NCI-H187 (cell line): ENCODE data around the gene CFAP299.
"Not testable (repeated sequence)": the region's sequence is repeated elsewhere in the genome, so short reads cannot be mapped to it uniquely, and the experiment has no call there.

ENCODE experiments used
- DNase-seq, 2 experiments: peaks; one replicate each; lab custom pipeline; 2025; lab: John Stamatoyannopoulos, UW

The CFAP299 gene

GRCh38 chr4:80331693-80332092 lies 3.8 kb upstream of the CFAP299 start:
- DNase-seq = no peak

GRCh38 chr4:80333121-80333520 lies 2.4 kb upstream of the CFAP299 start:
- DNase-seq = no peak

- no peak for DNase-seq
Observed at GRCh38 chr4:80334568-80334967, 962 bp upstream of the CFAP299 start.

- DNase-seq = no peak
Observed at GRCh38 chr4:80335226-80335553, 340 bp upstream of the CFAP299 start.

DNA sequence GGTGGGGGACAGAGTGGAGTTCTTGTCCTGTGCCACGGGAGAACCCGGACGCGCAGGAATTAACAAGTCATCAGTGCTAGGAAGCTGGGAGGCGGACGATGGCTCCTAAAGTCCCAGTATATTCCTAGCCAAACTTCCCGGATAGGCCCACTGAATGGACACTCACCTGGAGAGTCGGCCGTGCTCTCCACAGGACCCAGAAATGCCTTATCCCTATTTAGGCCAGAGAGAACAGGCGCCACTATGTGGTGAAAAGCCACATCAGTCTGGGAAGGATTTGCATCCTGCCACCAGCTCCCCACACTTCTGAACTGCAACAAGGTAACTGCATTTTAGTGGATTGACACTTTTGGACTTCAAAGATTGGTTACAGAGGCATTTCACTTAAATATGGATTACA lies 1.1 kb downstream of the CFAP299 start:
- DNase-seq = no peak

DNA sequence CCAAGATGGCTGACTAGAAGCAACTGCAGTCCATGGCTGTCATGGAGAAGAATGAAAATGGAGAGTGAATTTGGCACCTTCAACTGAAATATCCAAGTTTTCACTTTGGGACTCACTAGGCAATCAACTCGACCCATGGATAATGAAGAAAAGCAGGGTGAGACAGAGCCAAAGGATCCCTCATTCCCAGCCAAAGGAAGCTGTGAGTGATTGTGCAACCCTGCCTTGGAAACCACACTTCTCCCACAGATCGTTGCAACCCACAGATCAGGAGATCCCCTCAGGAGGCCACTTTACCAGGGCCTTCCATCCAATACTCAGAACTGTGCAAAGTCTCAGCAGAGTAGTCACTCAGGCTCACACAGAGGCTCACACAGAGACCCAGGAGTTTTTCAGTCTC lies 4.5 kb downstream of the CFAP299 start:
- no peak for DNase-seq

DNA sequence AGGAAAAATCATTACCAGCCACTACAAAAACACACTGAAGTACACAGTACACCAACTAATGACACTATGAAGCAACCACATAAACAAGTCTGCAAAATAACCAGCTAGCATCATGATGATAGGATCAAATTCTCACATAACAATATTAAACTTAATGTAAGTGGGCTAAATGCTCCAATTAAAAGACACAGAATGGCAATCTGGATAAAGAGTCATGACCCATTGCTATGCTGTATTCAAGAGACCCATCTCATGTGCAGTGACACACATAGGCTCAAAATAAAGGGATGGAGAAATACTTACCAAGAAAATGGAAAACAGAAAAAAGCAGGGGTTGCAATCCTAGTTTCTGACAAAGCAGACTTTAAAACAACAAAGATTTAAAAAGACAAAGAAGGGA lies 7.2 kb downstream of the CFAP299 start:
- DNase-seq = not testable (repeated sequence)

DNA sequence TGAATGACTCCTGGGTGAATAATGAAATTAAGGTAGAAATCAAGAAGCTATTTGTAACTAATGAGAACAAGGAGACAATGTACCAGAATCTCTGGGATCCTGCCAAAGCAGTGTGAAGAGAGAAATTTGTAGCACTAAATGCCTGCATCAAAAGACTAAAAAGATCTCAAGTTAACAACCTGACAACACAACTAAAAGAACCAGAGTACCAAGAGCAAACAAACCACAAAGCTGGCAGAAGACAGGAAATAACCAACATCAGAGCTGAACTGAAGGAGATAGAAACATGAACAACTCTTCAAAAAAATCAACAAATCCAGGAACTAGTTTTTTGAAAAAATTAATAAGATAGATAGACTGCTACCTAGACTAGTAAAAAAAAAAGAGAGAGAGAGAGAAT lies 8.4 kb downstream of the CFAP299 start:
- DNase-seq = no peak

DNA sequence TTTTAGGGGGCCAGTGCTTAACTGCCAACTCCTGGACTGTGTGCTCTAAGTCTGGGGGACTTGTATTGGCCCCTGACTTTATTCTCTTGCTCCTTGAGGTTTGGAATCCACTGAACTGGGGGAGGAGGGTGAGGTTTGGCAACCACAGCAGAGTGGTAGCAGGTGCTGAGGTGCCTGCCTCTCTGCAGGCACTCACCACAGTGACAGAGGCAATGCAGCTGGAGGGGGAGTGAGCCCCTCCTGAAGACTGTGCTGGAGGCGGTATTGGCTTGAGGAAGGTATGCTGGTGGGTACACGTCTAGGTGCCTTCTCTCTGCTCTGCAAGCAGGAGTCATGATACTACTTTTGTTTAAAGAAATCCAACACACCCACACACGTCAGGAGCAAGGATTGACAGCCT lies 24.6 kb downstream of the CFAP299 start:
- DNase-seq = no peak

DNA sequence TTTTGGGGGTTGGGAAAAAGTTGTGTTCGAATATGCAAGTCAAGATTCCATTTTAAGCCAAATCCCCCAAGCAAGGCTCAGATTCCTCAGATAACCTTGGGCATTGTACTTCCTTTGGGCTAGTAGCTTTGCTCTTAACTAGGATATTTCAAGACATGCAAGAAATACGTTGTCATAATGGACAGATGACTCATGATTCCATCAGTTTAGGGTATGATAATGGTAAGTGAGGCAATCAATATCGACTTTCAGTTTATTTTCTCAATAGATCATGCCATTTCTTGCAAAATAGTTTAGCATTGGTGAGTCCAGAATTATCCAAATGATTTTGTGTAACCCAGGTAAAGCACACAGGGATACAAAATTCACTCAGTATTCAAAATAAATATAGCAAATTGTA lies 25.4 kb downstream of the CFAP299 start:
- DNase-seq = no peak

- DNase-seq = no peak
Observed at GRCh38 chr4:80361329-80361900, 25.9 kb downstream of the CFAP299 start.

- peak; percentile 7 to 39 for DNase-seq
Observed at GRCh38 chr4:80362578-80363181, 27.1 kb downstream of the CFAP299 start.

DNA sequence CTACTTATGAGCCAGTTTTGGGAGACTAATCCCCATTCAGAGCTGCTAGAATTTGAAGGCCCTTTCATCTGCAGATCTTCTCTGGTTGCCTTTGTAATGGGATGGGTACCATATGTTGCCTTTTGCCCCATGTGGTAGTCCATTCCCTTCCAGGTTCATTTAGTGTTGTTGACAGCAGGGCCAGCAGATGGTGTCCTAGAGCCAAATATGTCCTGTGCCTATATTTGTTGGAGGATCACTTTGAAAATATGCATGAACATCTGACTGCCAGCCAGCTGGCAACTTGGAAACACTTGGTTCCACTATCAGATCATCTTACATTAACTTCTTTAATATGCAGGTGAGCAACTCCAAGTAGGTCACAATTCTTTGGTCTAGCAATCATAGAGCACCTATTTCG lies 30.4 kb downstream of the CFAP299 start:
- DNase-seq = peak; percentile 78 to 87

GRCh38 chr4:80367737-80368136 lies 32.2 kb downstream of the CFAP299 start:
- no peak for DNase-seq

DNA sequence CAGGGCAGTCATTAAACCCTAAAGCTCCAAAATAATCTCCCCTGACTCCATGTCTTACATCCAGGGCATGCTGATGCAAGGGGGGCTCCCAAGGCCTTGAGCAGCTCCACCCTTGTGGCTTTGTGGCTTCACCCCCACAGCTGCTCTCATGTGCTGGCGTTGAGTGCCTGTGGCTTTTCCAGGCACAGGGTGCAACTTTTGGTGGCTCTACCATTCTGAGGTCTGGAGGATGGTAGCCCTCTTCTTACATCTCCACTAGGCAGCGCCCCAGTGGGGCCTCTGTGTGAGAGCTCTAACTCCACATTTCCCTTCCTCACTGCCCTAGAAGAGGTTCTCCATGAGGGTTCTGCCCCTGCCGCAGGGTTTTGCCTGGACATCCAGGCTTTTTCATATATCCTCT lies 35.1 kb downstream of the CFAP299 start:
- no peak for DNase-seq

DNA sequence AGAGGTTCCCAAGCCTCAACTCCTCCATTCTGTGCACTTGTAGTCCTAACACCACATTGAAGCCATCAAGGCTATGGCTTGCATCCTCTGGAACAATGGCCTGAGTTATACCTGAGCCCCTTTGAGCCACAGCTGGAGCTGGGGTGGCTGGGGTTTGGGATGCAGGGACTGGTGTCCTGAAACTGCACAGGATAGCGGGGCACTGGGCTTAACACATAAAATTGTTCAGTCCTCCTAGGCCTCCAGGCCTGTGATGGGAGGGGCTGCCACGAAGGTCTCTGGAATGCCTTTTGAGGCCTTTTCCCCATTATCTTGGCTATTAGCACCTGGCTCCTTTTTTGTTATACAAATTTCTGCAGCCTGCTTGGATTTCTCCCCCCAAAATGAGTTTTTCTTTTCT lies 35.5 kb downstream of the CFAP299 start:
- no peak for DNase-seq

GRCh38 chr4:80374180-80374579 lies 38.6 kb downstream of the CFAP299 start:
- no peak for DNase-seq

- no peak for DNase-seq
Observed at GRCh38 chr4:80382090-80382832, 46.7 kb downstream of the CFAP299 start.

GRCh38 chr4:80385397-80386280 lies 50.1 kb downstream of the CFAP299 start:
- no peak for DNase-seq

- DNase-seq = no peak
Observed at GRCh38 chr4:80386281-80386886, 50.9 kb downstream of the CFAP299 start.

DNA sequence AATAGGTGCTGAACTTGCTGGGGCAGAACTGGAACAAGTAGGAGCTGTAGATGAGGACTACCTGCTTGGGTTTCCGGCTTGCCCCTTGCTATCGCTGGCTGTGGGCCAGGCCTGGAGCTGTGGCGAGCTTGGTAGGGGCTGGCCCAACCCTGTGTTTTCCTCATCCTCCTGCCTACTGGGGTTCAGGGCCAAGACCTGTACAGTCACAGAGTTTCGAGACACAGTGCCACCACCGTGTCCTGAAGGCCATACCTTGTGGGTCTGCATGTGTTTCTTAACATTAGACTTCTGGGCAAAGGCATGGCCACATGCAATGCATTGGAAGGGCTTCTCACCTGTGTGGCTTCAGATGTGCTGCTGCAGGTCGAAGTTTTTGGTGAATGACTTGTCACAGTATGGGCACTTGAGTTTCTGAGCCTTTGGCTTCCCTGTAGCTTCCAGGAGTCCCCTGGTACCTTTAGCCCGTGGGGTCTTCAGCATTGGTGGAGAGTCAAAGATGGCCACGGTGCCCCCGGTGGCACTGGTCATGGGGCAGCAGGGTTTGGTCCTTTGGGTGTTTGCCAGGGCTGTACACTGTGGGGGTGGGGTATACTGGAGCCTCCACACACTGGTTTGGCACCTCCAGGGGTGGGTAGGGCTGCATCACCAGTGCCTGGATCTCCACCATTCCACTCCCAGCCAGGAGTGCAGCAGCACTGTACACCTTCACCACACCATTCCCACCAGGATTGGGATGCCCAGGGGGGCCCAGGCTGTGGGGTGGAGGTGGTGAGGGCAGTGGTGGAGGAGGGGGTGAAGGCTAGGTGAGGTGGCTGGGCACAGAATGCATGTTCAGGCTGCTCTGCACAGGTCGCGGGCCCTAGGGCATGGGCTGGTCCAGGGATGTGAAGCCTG lies 52.1 kb downstream of the CFAP299 start:
- no peak for DNase-seq
